SK-N-SH treated with all-trans-retinoic acid at 6 μM for 48 hours (cell line): ENCODE measurements around the gene EDARADD.

ENCODE experiments used
- ARNTL ChIP-seq: fragments of 450-650 bp; formaldehyde crosslinking; IDR thresholded peaks from 2 replicates; pipeline ENCODE4 v1.5.0; 2020; ENCODE audit warnings: low read depth, mild to moderate bottlenecking, moderate library complexity, borderline replicate concordance
- BACH2 ChIP-seq: fragments of 250-450 bp; sonication (Bioruptor Pico); IDR thresholded peaks from 2 replicates; pipeline ENCODE4 v1.9.0; 2021; ENCODE audit warnings: mild to moderate bottlenecking, borderline replicate concordance
- SNAI2 ChIP-seq: fragments of 250-450 bp; sonication (Bioruptor Pico); IDR thresholded peaks from 2 replicates; pipeline ENCODE4 v1.5.0; 2020; ENCODE audit warnings: mild to moderate bottlenecking, moderate library complexity
- ZFP3 ChIP-seq: fragments of 250-450 bp; sonication (Bioruptor Pico); IDR thresholded peaks from 2 replicates; pipeline ENCODE4 v1.5.0; 2020; ENCODE audit warnings: mild to moderate bottlenecking, moderate library complexity
- ZNF8 ChIP-seq: fragments of 450-650 bp; formaldehyde crosslinking; IDR thresholded peaks from 2 replicates; pipeline ENCODE4 v1.5.0; 2020; ENCODE audit warnings: mild to moderate bottlenecking, moderate library complexity
- TF ChIP-seq, protein P1 (sequence below): fragments of 250-450 bp; sonication (Bioruptor Pico); IDR thresholded peaks from 2 replicates; pipeline ENCODE4 v1.8.0; 2020; ENCODE audit warnings: mild to moderate bottlenecking, moderate library complexity, borderline replicate concordance
- TF ChIP-seq, protein P2 (sequence below): fragments of 250-450 bp; sonication (Bioruptor Pico); IDR thresholded peaks from 2 replicates; pipeline ENCODE4 v1.5.1; 2020; ENCODE audit warnings: low read depth, mild to moderate bottlenecking, moderate library complexity

DNA sequence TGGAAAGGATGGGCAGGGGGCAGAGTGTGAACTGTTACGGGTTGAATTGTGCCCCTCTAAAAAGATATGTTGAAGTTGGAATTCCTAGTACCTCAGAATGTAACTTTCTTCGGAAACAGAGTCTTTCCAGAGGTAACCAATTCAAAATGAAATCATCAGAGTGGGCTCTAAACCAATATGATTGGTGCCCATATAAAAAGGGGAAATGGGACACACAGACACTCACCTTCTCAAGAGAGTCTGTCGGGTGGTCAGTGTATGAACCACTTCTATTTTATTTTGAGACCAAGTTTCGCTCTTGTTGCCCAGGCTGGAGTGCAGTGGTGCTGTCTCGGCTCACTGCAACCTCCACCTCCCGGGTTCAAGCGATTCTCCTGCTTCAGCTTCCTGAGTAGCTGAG is 7.6 kb downstream of the EDARADD start:
- TF ChIP-seq, protein P1, sequence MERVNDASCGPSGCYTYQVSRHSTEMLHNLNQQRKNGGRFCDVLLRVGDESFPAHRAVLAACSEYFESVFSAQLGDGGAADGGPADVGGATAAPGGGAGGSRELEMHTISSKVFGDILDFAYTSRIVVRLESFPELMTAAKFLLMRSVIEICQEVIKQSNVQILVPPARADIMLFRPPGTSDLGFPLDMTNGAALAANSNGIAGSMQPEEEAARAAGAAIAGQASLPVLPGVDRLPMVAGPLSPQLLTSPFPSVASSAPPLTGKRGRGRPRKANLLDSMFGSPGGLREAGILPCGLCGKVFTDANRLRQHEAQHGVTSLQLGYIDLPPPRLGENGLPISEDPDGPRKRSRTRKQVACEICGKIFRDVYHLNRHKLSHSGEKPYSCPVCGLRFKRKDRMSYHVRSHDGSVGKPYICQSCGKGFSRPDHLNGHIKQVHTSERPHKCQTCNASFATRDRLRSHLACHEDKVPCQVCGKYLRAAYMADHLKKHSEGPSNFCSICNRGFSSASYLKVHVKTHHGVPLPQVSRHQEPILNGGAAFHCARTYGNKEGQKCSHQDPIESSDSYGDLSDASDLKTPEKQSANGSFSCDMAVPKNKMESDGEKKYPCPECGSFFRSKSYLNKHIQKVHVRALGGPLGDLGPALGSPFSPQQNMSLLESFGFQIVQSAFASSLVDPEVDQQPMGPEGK, result no peak
- TF ChIP-seq ZNF8 (CRISPR knock-in tag) (no peak), ZFP3 (CRISPR knock-in tag) (no peak), ARNTL (no peak), BACH2 (CRISPR knock-in tag) (no peak), SNAI2 (CRISPR knock-in tag) (no peak)
- TF ChIP-seq, protein P2, sequence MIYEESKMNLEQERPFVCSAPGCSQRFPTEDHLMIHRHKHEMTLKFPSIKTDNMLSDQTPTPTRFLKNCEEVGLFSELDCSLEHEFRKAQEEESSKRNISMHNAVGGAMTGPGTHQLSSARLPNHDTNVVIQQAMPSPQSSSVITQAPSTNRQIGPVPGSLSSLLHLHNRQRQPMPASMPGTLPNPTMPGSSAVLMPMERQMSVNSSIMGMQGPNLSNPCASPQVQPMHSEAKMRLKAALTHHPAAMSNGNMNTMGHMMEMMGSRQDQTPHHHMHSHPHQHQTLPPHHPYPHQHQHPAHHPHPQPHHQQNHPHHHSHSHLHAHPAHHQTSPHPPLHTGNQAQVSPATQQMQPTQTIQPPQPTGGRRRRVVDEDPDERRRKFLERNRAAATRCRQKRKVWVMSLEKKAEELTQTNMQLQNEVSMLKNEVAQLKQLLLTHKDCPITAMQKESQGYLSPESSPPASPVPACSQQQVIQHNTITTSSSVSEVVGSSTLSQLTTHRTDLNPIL (CRISPR knock-in tag), result no peak
